SK-N-SH (cell line): ENCODE results near the gene PRAMEF17. TPM values are rescaled to one million over a fixed set of nuclear protein-coding genes. Genes with fewer than 3 reads are reported as not detected.
"Not testable (repeated sequence)": the region's sequence is repeated elsewhere in the genome, so short reads cannot be mapped to it uniquely, and the experiment has no call there.

Experiments used
- CTCF ChIA-PET: fragments of 300-600, 350-600 bp; formaldehyde crosslinking; extraction: SDS; loops from one replicate; lab custom pipeline; 2021; lab: Yijun Ruan, JAX
- POLR2A ChIA-PET: fragments of 350-600 bp; sonication (Branson Sonifier 250); formaldehyde crosslinking; extraction: SDS; loops from one replicate; lab custom pipeline; 2020; ENCODE audit warnings: antibody characterized with exemption, inconsistent platforms; lab: Yijun Ruan, JAX
- DNase-seq: peaks from one replicate; pipeline ENCODE4 v3.0.0; 2012
- H2AFZ ChIP-seq: fragments of 200-600 bp; sonication (generic); 2 replicates; pipeline ENCODE4 v1.8.1; 2016; ENCODE audit warnings: antibody characterized with exemption, mild to moderate bottlenecking, low read depth
- H3F3A ChIP-seq: fragments of 200-600 bp; sonication (generic); replicated peaks from 2 replicates; pipeline ENCODE3; 2016; ENCODE audit warnings: antibody characterized with exemption, mild to moderate bottlenecking; ENCODE audit not compliant: insufficient read depth
- H3K27ac ChIP-seq, 2 experiments: fragments of 200-500 bp in 1 of 2; fragments of 200-600 bp in 1 of 2; sonication (Bioruptor generic) in 1 of 2; sonication (generic), shearing (Covaris generic) in 1 of 2; 2 replicates each; pipeline versions ENCODE4 v1.5.1 to v1.6.1; 2014 to 2016; ENCODE audit warnings: low read depth in 2 of 2, inconsistent platforms in 1 of 2, low read length in 1 of 2, mild to moderate bottlenecking in 1 of 2, mixed read lengths in 1 of 2
- H3K27me3 ChIP-seq: fragments of 200-600 bp; sonication (generic), shearing (Covaris generic); 2 replicates; pipeline ENCODE4 v1.6.1; 2016; ENCODE audit warnings: mixed run types; ENCODE audit not compliant: insufficient read depth
- H3K36me3 ChIP-seq, 2 experiments: fragments of 200-500 bp in 1 of 2; fragments of 200-600 bp in 1 of 2; sonication (Bioruptor generic) in 1 of 2; sonication (generic) in 1 of 2; replicated peaks in 1 of 2; 2 replicates each; pipeline versions ENCODE3 to v1.5.1; 2014 to 2016; ENCODE audit warnings: low read length in 1 of 2, mild to moderate bottlenecking in 1 of 2; ENCODE audit not compliant: insufficient read depth in 2 of 2, control insufficient read depth in 1 of 2
- H3K4me1 ChIP-seq, 2 experiments: fragments of 200-500 bp in 1 of 2; fragments of 200-600 bp in 1 of 2; sonication (Bioruptor generic) in 1 of 2; sonication (generic), shearing (Covaris generic) in 1 of 2; 2 replicates each; pipeline versions ENCODE4 v1.5.1 to v1.6.1; 2014 to 2016; ENCODE audit warnings: low read depth in 1 of 2, low read length in 1 of 2, mixed run types in 1 of 2; ENCODE audit not compliant: insufficient read depth in 2 of 2, control insufficient read depth in 1 of 2
- H3K4me2 ChIP-seq: fragments of 200-600 bp; sonication (generic), shearing (Covaris generic); 2 replicates; pipeline ENCODE4 v1.6.1; 2017; ENCODE audit warnings: mixed run types
- H3K4me3 ChIP-seq, 2 experiments: fragments of 200-500 bp in 1 of 2; fragments of 200-600 bp in 1 of 2; sonication (Bioruptor generic) in 1 of 2; sonication (generic), shearing (Covaris generic) in 1 of 2; 2 replicates each; pipeline versions ENCODE4 v1.5.1 to v1.8.1; 2014 to 2016; ENCODE audit warnings: low read depth in 2 of 2, inconsistent platforms in 1 of 2, low read length in 1 of 2, mild to moderate bottlenecking in 1 of 2, mixed read lengths in 1 of 2, moderate library complexity in 1 of 2
- H3K79me2 ChIP-seq: fragments of 200-600 bp; sonication (generic); 2 replicates; pipeline ENCODE4 v1.8.1; 2017; ENCODE audit warnings: mild to moderate bottlenecking; ENCODE audit not compliant: insufficient read depth
- H3K9ac ChIP-seq: fragments of 200-600 bp; sonication (generic); 2 replicates; pipeline ENCODE4 v1.6.1; 2017; ENCODE audit warnings: mixed run types
- H3K9me2 ChIP-seq: fragments of 200-600 bp; sonication (generic); 2 replicates; pipeline ENCODE4 v1.6.1; 2017; ENCODE audit warnings: mixed run types
- H3K9me3 ChIP-seq: fragments of 200-600 bp; sonication (generic); 2 replicates; pipeline ENCODE4 v1.6.1; 2017; ENCODE audit warnings: mixed run types, mild to moderate bottlenecking, moderate library complexity
- H4K20me1 ChIP-seq: fragments of 200-600 bp; sonication (generic); 2 replicates; pipeline ENCODE4 v1.6.1; 2017; ENCODE audit warnings: mild to moderate bottlenecking, mixed run types; ENCODE audit not compliant: insufficient read depth
- CHD2 ChIP-seq: fragments of 150-350 bp; IDR thresholded peaks from 2 replicates; pipeline ENCODE4 v1.6.1; 2018; ENCODE audit warnings: low read length; ENCODE audit not compliant: partially characterized antibody
- ELF1 ChIP-seq: IDR thresholded peaks from 2 replicates; pipeline ENCODE4 v1.4.0; 2012
- FOXJ3 ChIP-seq: sonication (generic); formaldehyde crosslinking; IDR thresholded peaks from 2 replicates; pipeline ENCODE4 v1.5.1; 2020; ENCODE audit warnings: mild to moderate bottlenecking, missing genetic modification reagents
- MEF2A ChIP-seq: IDR thresholded peaks from 2 replicates; pipeline ENCODE4 v1.4.0; 2012; ENCODE audit warnings: low read depth, borderline replicate concordance
- MXI1 ChIP-seq: IDR thresholded peaks from 2 replicates; pipeline ENCODE4 v1.6.1; 2012; ENCODE audit warnings: mild to moderate bottlenecking, low read depth, low read length, improper control_type of control experiment
- NRF1 ChIP-seq: IDR thresholded peaks from 2 replicates; pipeline ENCODE4 v1.6.1; 2012; ENCODE audit warnings: low read depth, mild to moderate bottlenecking, low read length
- SIN3A ChIP-seq: IDR thresholded peaks from 2 replicates; pipeline ENCODE4 v1.6.1; 2012; ENCODE audit warnings: low read depth, mild to moderate bottlenecking, low read length, moderate library complexity, borderline replicate concordance
- SMC3 ChIP-seq: IDR thresholded peaks from 2 replicates; pipeline ENCODE4 v1.6.1; 2012; ENCODE audit warnings: low read depth, low read length, improper control_type of control experiment
- TCF12 ChIP-seq: IDR thresholded peaks from 2 replicates; pipeline ENCODE4 v1.4.0; 2012
- USF2 ChIP-seq: fragments of 150-350 bp; IDR thresholded peaks from 2 replicates; pipeline ENCODE4 v1.6.1; 2017; ENCODE audit warnings: antibody characterized with exemption, low read length, low read depth, borderline replicate concordance
- YY1 ChIP-seq: IDR thresholded peaks from 2 replicates; pipeline ENCODE4 v1.4.0; 2012; ENCODE audit warnings: low read depth, mild to moderate bottlenecking
- WGBS: methylation state at CpG from one replicate; pipeline ENCODE4 v1.1.6; 2017; ENCODE audit warnings: low lambda C conversion rate; 5-methylcytosine and 5-hydroxymethylcytosine counted together
- polyA plus RNA-seq, 3 experiments: library from polyadenylated mRNA; depleted of rRNA; stranded (reverse); fragments of >200 nt; gene quantifications; 2 replicates each; pipeline ENCODE4 v1.2.3, GENCODE V29; 2012

The PRAMEF17 gene
- polyA plus RNA-seq, 1 of the 3 experiments (the other 2 are of a cell fraction): not detected

DNA sequence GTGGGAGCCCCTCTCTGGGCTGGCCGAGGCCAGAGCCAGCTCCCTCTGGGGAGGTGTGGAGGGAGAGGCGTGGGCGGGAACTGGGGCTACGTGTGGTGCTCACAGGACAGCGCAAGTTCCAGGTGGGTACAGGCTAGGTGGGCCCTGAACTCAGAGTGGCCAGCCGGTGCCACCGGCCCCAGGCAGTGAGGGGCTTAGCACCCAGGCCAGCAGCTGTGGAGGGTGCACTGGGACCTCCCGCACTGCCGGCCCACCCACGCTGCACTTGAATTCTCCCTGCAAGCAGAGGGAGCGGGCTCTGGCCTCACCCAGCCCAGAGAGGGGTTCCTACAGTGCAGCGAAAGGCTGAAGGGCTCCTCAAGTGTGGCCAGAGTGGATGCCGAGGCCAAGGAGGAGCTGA, 41.1 kb downstream of the PRAMEF17 start (continued):
- TF ChIP-seq TCF12: no peak
- no peak for TF ChIP-seq USF2
- no peak for TF ChIP-seq CHD2
- TF ChIP-seq, all 33 proteins: peak for 0

- CTCF ChIA-PET: interaction anchor here (1.2 kb wide), 1 partner anchor 10 kb away, joined by 3 read pairs; no protein-coding TSS in a partner anchor
- no peaks in the 10 kb centered on the region for H3K79me2 ChIP-seq
- no peak overlapping the region for H2AFZ ChIP-seq
- H3K36me3 ChIP-seq: no peaks in the 10 kb centered on the region
- no peak overlapping the region for H3K9ac ChIP-seq
- H3K9me2 ChIP-seq: no peaks in the 10 kb centered on the region
- no peak for DNase-seq
- no peak overlapping the region for H3K4me2 ChIP-seq
- POLR2A ChIA-PET: no interaction called here
- H3K4me3 ChIP-seq: no peak overlapping the region
- H3F3A ChIP-seq: no peaks in the 10 kb centered on the region
- H4K20me1 ChIP-seq: no peaks in the 10 kb centered on the region
- no peaks in the 10 kb centered on the region; the same call in 1 of the 2 replicates for H3K27me3 ChIP-seq
- H3K9me3 ChIP-seq: no peaks in the 10 kb centered on the region
- WGBS: 14% methylated on average over 3 of the region's 3 CpGs
- no peak overlapping the region for H3K27ac ChIP-seq
- H3K4me1 ChIP-seq: no peaks in the 10 kb centered on the region
- no peak for TF ChIP-seq FOXJ3 (CRISPR knock-in tag)
- TF ChIP-seq MEF2A: no peak
- TF ChIP-seq NRF1: no peak
- TF ChIP-seq ELF1: no peak
- no peak for TF ChIP-seq YY1
- TF ChIP-seq SIN3A: no peak
- TF ChIP-seq MXI1: no peak
- no peak for TF ChIP-seq SMC3
These were observed 42.8 kb downstream of the PRAMEF17 start for GRCh38 chr1:13432251-13432650.

- CTCF ChIA-PET: interaction anchor here (1.9 kb wide), 1 partner anchor 11 kb away, joined by 4 read pairs; no protein-coding TSS in a partner anchor
These were observed 44.4 kb downstream of the PRAMEF17 start for GRCh38 chr1:13433694-13434358.

More at GRCh38 chr1:13433694-13434358, 44.4 kb downstream of the PRAMEF17 start:
- H3K79me2 ChIP-seq, H2AFZ ChIP-seq, H3K36me3 ChIP-seq, H3K4me3 ChIP-seq, H3K27ac ChIP-seq, H4K20me1 ChIP-seq, H3K9me3 ChIP-seq, H3F3A ChIP-seq, POLR2A ChIA-PET, DNase-seq, H3K9me2 ChIP-seq, H3K4me1 ChIP-seq, H3K4me2 ChIP-seq, H3K9ac ChIP-seq, H3K27me3 ChIP-seq: not testable (repeated sequence)
- 19% methylated on average over 12 of the region's 32 CpGs for WGBS
